GM21528 (cell line): Measurements from ENCODE around the gene WWTR1.

Source experiments
- ATAC-seq: cut with Tn5 transposase; IDR thresholded peaks from one replicate; pipeline ENCODE4 v1.9.1; 2021; ENCODE audit warnings: mild to moderate bottlenecking, moderate library complexity; ENCODE audit not compliant: unreplicated experiment, low FRiP score

The WWTR1 gene

GRCh38 chr3:149655826-149656574, 1.8 kb downstream of the WWTR1 start:
- no peak for ATAC-seq

- no peak for ATAC-seq
Observed at GRCh38 chr3:149654188-149654601, 3.6 kb downstream of the WWTR1 start.

GRCh38 chr3:149653564-149653963, 4.3 kb downstream of the WWTR1 start:
- ATAC-seq = no peak

- no peak for ATAC-seq
Observed at GRCh38 chr3:149653136-149653535, 4.7 kb downstream of the WWTR1 start.

GRCh38 chr3:149650828-149651227, 7.0 kb downstream of the WWTR1 start:
- no peak for ATAC-seq

- ATAC-seq = no peak
Observed at GRCh38 chr3:149648525-149648924, 9.3 kb downstream of the WWTR1 start.

- ATAC-seq = no peak
Observed at GRCh38 chr3:149647812-149648211, 10.0 kb downstream of the WWTR1 start.

GRCh38 chr3:149647285-149647684, 10.5 kb downstream of the WWTR1 start:
- no peak for ATAC-seq

- ATAC-seq = no peak
Observed at GRCh38 chr3:149646181-149646766, 11.6 kb downstream of the WWTR1 start.

GRCh38 chr3:149643963-149644362, 13.9 kb downstream of the WWTR1 start:
- no peak for ATAC-seq

GRCh38 chr3:149643482-149643798, 14.4 kb downstream of the WWTR1 start:
- no peak for ATAC-seq

GRCh38 chr3:149640976-149641728, 16.7 kb downstream of the WWTR1 start:
- no peak for ATAC-seq

GRCh38 chr3:149639093-149639486, 18.7 kb downstream of the WWTR1 start:
- no peak for ATAC-seq

- no peak for ATAC-seq
Observed at GRCh38 chr3:149638228-149639092, 19.4 kb downstream of the WWTR1 start.

- ATAC-seq = no peak
Observed at GRCh38 chr3:149635396-149635795, 22.4 kb downstream of the WWTR1 start.

- no peak for ATAC-seq
Observed at GRCh38 chr3:149634573-149634972, 23.3 kb downstream of the WWTR1 start.

- no peak for ATAC-seq
Observed at GRCh38 chr3:149634072-149634471, 23.8 kb downstream of the WWTR1 start.

GRCh38 chr3:149632225-149632624, 25.6 kb downstream of the WWTR1 start:
- no peak for ATAC-seq

- no peak for ATAC-seq
Observed at GRCh38 chr3:149630806-149631205, 27.0 kb downstream of the WWTR1 start.

GRCh38 chr3:149628957-149629670, 28.7 kb downstream of the WWTR1 start:
- no peak for ATAC-seq
